ENCODE measurements around the gene SLC29A4. TPM values are rescaled to one million over a fixed set of nuclear protein-coding genes. Genes with fewer than 3 reads are reported as not detected.
A peak's percentile ranks its signal among the peaks of the same experiment; 100 is the strongest.
"Not testable (repeated sequence)": the region's sequence is repeated elsewhere in the genome, so short reads cannot be mapped to it uniquely, and the experiment has no call there.

The SLC29A4 gene
- total and polyA plus RNA-seq, 5 donors from 2014 or later, result 0.22 to 0.47 (median 0.25) TPM

DNA sequence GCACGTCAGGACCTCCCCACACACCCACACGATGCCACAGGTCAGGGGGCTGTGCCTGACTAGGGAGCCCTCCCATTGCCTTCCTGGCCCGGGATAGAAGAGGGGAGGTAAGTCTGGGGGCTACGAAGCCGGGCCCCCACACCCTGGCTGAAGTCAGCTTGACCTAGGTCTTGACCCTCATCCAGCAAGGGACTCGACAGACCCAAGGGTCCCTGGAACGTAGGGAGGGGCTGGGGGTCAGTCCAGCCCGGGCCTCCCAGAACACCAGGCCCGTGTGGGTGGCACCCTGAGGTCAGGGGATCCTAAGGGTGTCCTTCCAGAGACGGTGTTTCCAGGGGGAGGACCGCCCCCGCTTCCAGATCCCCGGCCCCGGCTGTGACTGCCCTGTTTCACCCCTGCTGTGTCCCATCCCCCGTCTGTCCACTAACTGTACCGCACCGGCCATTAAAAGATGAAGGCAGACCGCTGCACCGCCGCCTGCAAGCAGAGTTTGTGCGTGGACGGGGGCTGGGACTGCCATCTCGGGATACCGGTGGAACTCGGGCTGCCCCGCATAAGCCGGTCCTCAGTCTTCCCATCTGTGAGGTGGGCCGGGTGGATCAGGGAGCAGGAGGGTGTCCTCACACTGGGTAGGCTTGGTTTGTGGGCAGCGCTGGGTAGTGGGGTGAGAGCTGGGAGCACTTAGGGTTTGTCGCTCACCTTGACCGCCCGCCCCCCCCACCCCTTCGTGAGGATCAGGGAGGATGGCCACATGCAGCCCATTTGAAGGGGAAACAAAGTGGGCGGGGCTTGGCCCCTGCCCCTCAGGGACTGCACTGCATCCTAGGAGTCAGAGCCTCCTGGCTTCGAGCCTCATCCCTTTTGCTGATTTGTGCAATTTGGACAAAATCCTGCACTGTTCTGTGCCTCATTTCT, 21.1 kb downstream of the SLC29A4 start:
- H3K4me3 Mint-ChIP-seq, result peak overlapping the region in 1 of 4 donors; percentile 73
- peaks cover 8% of the 10 kb centered on the region for H3K36me3 Mint-ChIP-seq
- no peaks in the 10 kb centered on the region for H3K9me3 ChIP-seq (ENCODE audit: control insufficient read depth in 2 of 2, low read length in 2 of 2)
- H3K27me3 ChIP-seq (ENCODE audit: control insufficient read depth, insufficient read depth, low read length), result no peaks in the 10 kb centered on the region
- H3K9me3 Mint-ChIP-seq, result peaks cover 0 to 2% (median 0%) of the 10 kb centered on the region in 7 donors
- H3K4me1 ChIP-seq (ENCODE audit: control insufficient read depth, insufficient read depth, low read length, poor library complexity, severe bottlenecking), result no peaks in the 10 kb centered on the region
- peaks cover 3% of the 10 kb centered on the region for H3K36me3 ChIP-seq (ENCODE audit: control insufficient read depth, insufficient read depth, low read length)
- no peak overlapping the region for H3K27ac Mint-ChIP-seq
- H3K27me3 Mint-ChIP-seq, result no peaks in the 10 kb centered on the region
- DNase-seq (no peak), ATAC-seq (ENCODE audit: low read depth in 2 of 2) (no peak)
- H3K4me1 Mint-ChIP-seq, result peaks cover 0 to 4% (median 0%) of the 10 kb centered on the region in 4 donors
- no peak overlapping the region for H3K4me3 ChIP-seq (ENCODE audit: low read depth, low read length)
- no peak overlapping the region for H3K27ac ChIP-seq (ENCODE audit: insufficient read depth, low read length, poor library complexity, severe bottlenecking)

GRCh38 chr7:5305050-5305449, 22.3 kb downstream of the SLC29A4 start:
- H3K36me3 ChIP-seq (ENCODE audit: control insufficient read depth, insufficient read depth, low read length); H3K4me1 ChIP-seq (ENCODE audit: control insufficient read depth, insufficient read depth, low read length, poor library complexity, severe bottlenecking); DNase-seq; ATAC-seq (ENCODE audit: low read depth in 2 of 2); H3K27ac Mint-ChIP-seq; H3K4me1 Mint-ChIP-seq; H3K36me3 Mint-ChIP-seq; H3K27me3 Mint-ChIP-seq; H3K4me3 Mint-ChIP-seq; H3K9me3 Mint-ChIP-seq; H3K9me3 ChIP-seq (ENCODE audit: control insufficient read depth in 2 of 2, low read length in 2 of 2); H3K4me3 ChIP-seq (ENCODE audit: low read depth, low read length); H3K27ac ChIP-seq (ENCODE audit: insufficient read depth, low read length, poor library complexity, severe bottlenecking); H3K27me3 ChIP-seq (ENCODE audit: control insufficient read depth, insufficient read depth, low read length): not testable (repeated sequence)

DNA sequence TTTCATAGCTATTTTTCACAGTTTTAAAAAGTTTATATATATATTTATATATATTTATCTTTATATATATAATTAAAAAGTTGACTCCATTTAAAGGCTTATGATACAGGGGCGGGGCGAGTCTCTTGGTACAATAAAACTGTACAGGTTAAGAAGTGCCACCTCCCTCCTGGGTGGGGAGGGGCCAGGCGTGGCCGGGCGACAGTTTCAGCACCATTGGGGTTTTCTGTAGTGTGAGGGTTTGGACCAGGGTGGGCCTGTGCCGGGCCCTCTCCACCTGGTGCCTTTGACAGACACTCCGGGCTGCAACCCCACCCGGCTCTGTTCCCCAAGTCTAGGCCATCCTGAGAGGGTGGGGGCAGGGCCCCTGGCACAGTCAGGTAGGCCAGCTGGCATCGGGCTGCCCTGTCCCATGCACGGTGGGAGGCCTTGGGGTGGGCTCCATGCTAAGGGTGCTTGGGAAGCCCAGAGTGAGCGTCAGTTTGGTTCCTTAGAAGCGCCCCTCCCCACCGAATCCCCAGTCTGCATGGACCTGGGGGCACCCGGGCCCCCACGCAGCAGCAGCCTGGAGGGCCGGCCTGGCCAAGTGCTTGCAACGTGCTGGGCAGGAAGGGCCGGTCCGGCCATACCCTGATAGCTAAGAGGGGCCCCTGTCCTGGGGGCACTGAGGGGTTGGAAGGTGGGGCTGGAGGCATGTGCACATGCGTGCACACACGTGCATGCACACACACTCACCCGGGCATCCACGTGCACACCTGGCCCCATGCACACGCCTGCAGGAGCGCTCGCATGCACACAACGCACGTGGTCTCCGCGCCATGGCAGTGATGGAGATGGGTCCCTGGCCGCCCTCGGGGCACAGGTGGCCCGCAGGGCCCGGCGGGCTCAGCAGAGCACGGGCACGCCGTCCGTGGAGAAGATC, 24.7 kb downstream of the SLC29A4 start:
- not testable (repeated sequence) for H3K9me3 Mint-ChIP-seq; H3K27me3 Mint-ChIP-seq; H3K27me3 ChIP-seq (ENCODE audit: control insufficient read depth, insufficient read depth, low read length); H3K4me1 Mint-ChIP-seq; ATAC-seq (ENCODE audit: low read depth in 2 of 2); H3K27ac ChIP-seq (ENCODE audit: insufficient read depth, low read length, poor library complexity, severe bottlenecking); H3K4me1 ChIP-seq (ENCODE audit: control insufficient read depth, insufficient read depth, low read length, poor library complexity, severe bottlenecking); H3K27ac Mint-ChIP-seq; H3K9me3 ChIP-seq (ENCODE audit: control insufficient read depth in 2 of 2, low read length in 2 of 2); H3K4me3 Mint-ChIP-seq; DNase-seq; H3K4me3 ChIP-seq (ENCODE audit: low read depth, low read length)
- H3K36me3 ChIP-seq (ENCODE audit: control insufficient read depth, insufficient read depth, low read length), result peaks cover 13% of the 10 kb centered on the region
- peaks cover 12% of the 10 kb centered on the region for H3K36me3 Mint-ChIP-seq

- peaks cover 18% of the 10 kb centered on the region for H3K36me3 ChIP-seq (ENCODE audit: control insufficient read depth, insufficient read depth, low read length)
- H3K4me3 Mint-ChIP-seq, result no peak overlapping the region
Measured at GRCh38 chr7:5309146-5309545, 26.4 kb downstream of the SLC29A4 start.

DNA sequence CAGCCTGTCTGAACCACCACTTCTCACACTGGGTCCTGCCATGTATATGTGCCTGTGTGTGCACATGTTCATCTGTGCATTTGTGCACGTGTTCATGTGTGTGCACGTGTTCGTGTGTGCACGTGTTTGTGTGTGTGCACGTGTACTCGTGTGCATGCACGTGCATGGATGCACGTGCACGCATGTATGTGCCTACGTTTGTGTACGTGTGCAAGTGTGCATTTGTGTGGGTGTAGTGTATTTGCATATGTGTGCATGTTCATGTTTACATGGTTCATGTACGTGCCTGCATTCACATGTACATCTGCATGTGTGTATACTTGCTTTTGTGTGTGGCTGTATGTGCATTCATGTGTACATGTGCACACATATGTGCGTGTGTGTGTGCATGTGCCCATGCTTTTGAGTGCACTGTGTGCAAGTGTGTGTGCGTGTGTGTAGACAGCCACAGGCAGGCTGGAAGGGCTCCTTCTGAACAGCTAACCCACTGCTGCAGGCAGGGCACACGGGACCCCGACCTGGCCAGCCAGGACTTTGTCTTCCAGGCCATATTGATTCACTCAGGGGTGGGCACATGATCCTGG, 28.2 kb downstream of the SLC29A4 start:
- H3K4me3 Mint-ChIP-seq, result no peak overlapping the region
- peaks cover 12% of the 10 kb centered on the region for H3K36me3 Mint-ChIP-seq
- H3K27me3 ChIP-seq (ENCODE audit: control insufficient read depth, insufficient read depth, low read length), result no peaks in the 10 kb centered on the region
- H3K9me3 Mint-ChIP-seq, result peaks cover 0 to 3% (median 0%) of the 10 kb centered on the region in 7 donors
- no peak for DNase-seq
- no peak for ATAC-seq (ENCODE audit: low read depth in 2 of 2)
- no peaks in the 10 kb centered on the region for H3K9me3 ChIP-seq (ENCODE audit: control insufficient read depth in 2 of 2, low read length in 2 of 2)
- H3K27ac ChIP-seq (ENCODE audit: insufficient read depth, low read length, poor library complexity, severe bottlenecking), result no peak overlapping the region
- no peak overlapping the region for H3K4me3 ChIP-seq (ENCODE audit: low read depth, low read length)
- no peaks in the 10 kb centered on the region for H3K27me3 Mint-ChIP-seq
- H3K4me1 Mint-ChIP-seq, result no peaks in the 10 kb centered on the region
- H3K36me3 ChIP-seq (ENCODE audit: control insufficient read depth, insufficient read depth, low read length), result peaks cover 24% of the 10 kb centered on the region
- H3K4me1 ChIP-seq (ENCODE audit: control insufficient read depth, insufficient read depth, low read length, poor library complexity, severe bottlenecking), result no peaks in the 10 kb centered on the region
- H3K27ac Mint-ChIP-seq, result no peak overlapping the region

More at GRCh38 chr7:5309146-5309545, 26.4 kb downstream of the SLC29A4 start:
- H3K36me3 Mint-ChIP-seq, result peaks cover 12% of the 10 kb centered on the region
- no peak overlapping the region for H3K27ac ChIP-seq (ENCODE audit: insufficient read depth, low read length, poor library complexity, severe bottlenecking)
- no peak overlapping the region for H3K27ac Mint-ChIP-seq
- no peak for DNase-seq
- no peaks in the 10 kb centered on the region for H3K4me1 Mint-ChIP-seq
- no peaks in the 10 kb centered on the region for H3K9me3 ChIP-seq (ENCODE audit: control insufficient read depth in 2 of 2, low read length in 2 of 2)
- H3K27me3 Mint-ChIP-seq, result no peaks in the 10 kb centered on the region
- no peak for ATAC-seq (ENCODE audit: low read depth in 2 of 2)
- H3K4me1 ChIP-seq (ENCODE audit: control insufficient read depth, insufficient read depth, low read length, poor library complexity, severe bottlenecking), result no peaks in the 10 kb centered on the region
- no peak overlapping the region for H3K4me3 ChIP-seq (ENCODE audit: low read depth, low read length)
- peaks cover 0 to 2% (median 0%) of the 10 kb centered on the region in 7 donors for H3K9me3 Mint-ChIP-seq
- H3K27me3 ChIP-seq (ENCODE audit: control insufficient read depth, insufficient read depth, low read length), result no peaks in the 10 kb centered on the region

DNA sequence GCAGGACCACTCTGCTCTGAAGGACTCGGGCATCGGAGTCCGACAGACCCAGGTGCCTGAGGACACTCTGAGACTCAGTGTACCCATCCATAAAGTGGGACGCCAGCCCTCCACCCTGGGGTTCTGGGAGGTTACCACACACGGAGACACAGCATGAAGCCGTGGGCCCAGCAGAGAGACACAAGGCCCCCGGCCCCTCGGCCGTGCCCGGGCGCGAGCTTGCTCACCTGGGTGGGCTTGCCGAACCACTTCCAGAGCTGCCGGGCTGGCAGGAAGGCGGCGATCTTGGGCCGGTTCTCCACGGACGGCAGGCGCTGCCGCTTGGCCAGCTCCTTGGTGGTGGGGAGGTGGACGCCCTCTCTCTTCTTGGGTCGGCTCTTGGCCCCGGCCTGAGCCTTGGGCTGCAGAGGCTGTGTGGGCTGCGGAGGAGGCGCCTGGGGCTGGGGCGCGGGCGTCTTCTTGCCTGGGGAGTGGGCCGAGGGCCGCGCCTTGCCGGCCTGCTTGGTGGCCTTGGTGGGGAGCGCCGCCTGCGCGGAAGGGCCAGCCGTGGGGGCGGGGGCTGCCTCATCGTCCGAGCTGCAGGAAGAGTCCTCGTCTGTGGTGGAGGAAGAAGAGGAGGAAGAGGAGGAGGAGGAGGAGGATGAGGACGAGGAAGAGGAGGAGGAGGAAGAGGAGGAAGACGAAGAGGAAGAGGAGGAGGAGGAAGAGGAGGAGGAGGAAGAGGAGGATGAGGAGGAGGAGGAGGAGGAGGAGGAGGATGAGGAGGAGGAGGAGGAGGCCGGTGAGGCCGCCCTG, 29.7 kb downstream of the SLC29A4 start:
- not testable (repeated sequence) for H3K4me3 Mint-ChIP-seq, H3K27ac Mint-ChIP-seq
- H3K36me3 Mint-ChIP-seq, result peaks cover 18% of the 10 kb centered on the region

More for the DNA sequence above, 29.7 kb downstream of the SLC29A4 start:
- not testable (repeated sequence) for ATAC-seq (ENCODE audit: low read depth in 2 of 2); H3K9me3 Mint-ChIP-seq; H3K4me3 ChIP-seq (ENCODE audit: low read depth, low read length); H3K27me3 Mint-ChIP-seq; H3K9me3 ChIP-seq (ENCODE audit: control insufficient read depth in 2 of 2, low read length in 2 of 2); H3K27ac ChIP-seq (ENCODE audit: insufficient read depth, low read length, poor library complexity, severe bottlenecking); H3K4me1 ChIP-seq (ENCODE audit: control insufficient read depth, insufficient read depth, low read length, poor library complexity, severe bottlenecking); DNase-seq; H3K4me1 Mint-ChIP-seq; H3K27me3 ChIP-seq (ENCODE audit: control insufficient read depth, insufficient read depth, low read length)
- H3K36me3 ChIP-seq (ENCODE audit: control insufficient read depth, insufficient read depth, low read length), result peaks cover 24% of the 10 kb centered on the region

All from CD4-positive, CD25-positive, alpha-beta regulatory T cell (primary cell).